GM11168 (cell line): Measurements from ENCODE around the gene PRR5.
"Not testable (repeated sequence)": the region's sequence is repeated elsewhere in the genome, so short reads cannot be mapped to it uniquely, and the experiment has no call there.

ENCODE experiments used
- in situ Hi-C: fragments of 300-500 bp; cut with MboI; formaldehyde crosslinking; loops from one replicate; pipeline ENCODE4 v1.12.0; 2022; ENCODE audit warnings: low sequenced_read_pairs; ENCODE audit not compliant: unreplicated experiment

Gene PRR5

GRCh38 chr22:44732661-44733060 is 30.7 kb downstream of the PRR5 start:
- in situ Hi-C loops, result no loop called here

GRCh38 chr22:44733426-44734106 is 31.6 kb downstream of the PRR5 start:
- in situ Hi-C loops, result no loop called here

GRCh38 chr22:44734278-44734677 is 32.3 kb downstream of the PRR5 start:
- in situ Hi-C loops, result no loop called here

- in situ Hi-C loops, result no loop called here
Measured at GRCh38 chr22:44734801-44735517, 33.0 kb downstream of the PRR5 start.

- in situ Hi-C loops, result no loop called here
Measured at GRCh38 chr22:44735518-44736428, 33.8 kb downstream of the PRR5 start.

GRCh38 chr22:44736581-44737405 is 34.8 kb downstream of the PRR5 start:
- in situ Hi-C loops, result no loop called here

GRCh38 chr22:44737406-44738346 is 35.7 kb downstream of the PRR5 start:
- in situ Hi-C loops, result no loop called here

GRCh38 chr22:44738347-44738715 is 36.3 kb downstream of the PRR5 start:
- in situ Hi-C loops, result no loop called here

- in situ Hi-C loops, result no loop called here
Measured at GRCh38 chr22:44739024-44739423, 37.0 kb downstream of the PRR5 start.

GRCh38 chr22:44739666-44740065 is 37.7 kb downstream of the PRR5 start:
- in situ Hi-C loops, result not testable (repeated sequence)

GRCh38 chr22:44740307-44740706 is 38.3 kb downstream of the PRR5 start:
- in situ Hi-C loops, result no loop called here

- in situ Hi-C loops, result no loop called here
Measured at GRCh38 chr22:44741929-44742328, 39.9 kb downstream of the PRR5 start.

- in situ Hi-C loops, result no loop called here
Measured at GRCh38 chr22:44743247-44743646, 41.2 kb downstream of the PRR5 start.

GRCh38 chr22:44743804-44744211 is 41.8 kb downstream of the PRR5 start:
- in situ Hi-C loops, result no loop called here

- in situ Hi-C loops, result no loop called here
Measured at GRCh38 chr22:44745853-44746789, 44.1 kb downstream of the PRR5 start.

- in situ Hi-C loops, result not testable (repeated sequence)
Measured at GRCh38 chr22:44747784-44748127, 45.8 kb downstream of the PRR5 start.

GRCh38 chr22:44748524-44748923 is 46.5 kb downstream of the PRR5 start:
- in situ Hi-C loops, result no loop called here

- in situ Hi-C loops, result no loop called here
Measured at GRCh38 chr22:44750481-44750880, 48.5 kb downstream of the PRR5 start.
